ACC112 (cell line): ENCODE data around the gene KSR2.

Experiments used
- H2AFZ ChIP-seq: fragments of 200-600 bp; sonication (generic); one replicate; pipeline ENCODE4 v1.6.0; 2017; ENCODE audit warnings: antibody characterized with exemption, low read length; ENCODE audit not compliant: unreplicated experiment
- H3K27ac ChIP-seq: fragments of 200-600 bp; sonication (generic); 2 replicates; pipeline ENCODE4 v1.5.1; 2014; ENCODE audit warnings: low read depth, mild to moderate bottlenecking, antibody characterized with exemption, low read length, moderate library complexity
- H3K27me3 ChIP-seq: fragments of 200-600 bp; sonication (generic); 2 replicates; pipeline ENCODE4 v1.6.1; 2014; ENCODE audit warnings: mild to moderate bottlenecking, antibody characterized with exemption, low read length, moderate library complexity, mixed read lengths; ENCODE audit not compliant: insufficient read depth
- H3K36me3 ChIP-seq: fragments of 200-600 bp; sonication (generic); 2 replicates; pipeline ENCODE4 v1.6.1; 2016; ENCODE audit warnings: mild to moderate bottlenecking, antibody characterized with exemption, low read length, moderate library complexity, mixed read lengths; ENCODE audit not compliant: insufficient read depth
- H3K4me1 ChIP-seq: fragments of 200-600 bp; sonication (generic); one replicate; pipeline ENCODE4 v1.6.1; 2016; ENCODE audit warnings: low read length, mixed read lengths; ENCODE audit not compliant: insufficient read depth, unreplicated experiment, control insufficient read depth
- H3K4me3 ChIP-seq: fragments of 200-600 bp; sonication (generic); 2 replicates; pipeline ENCODE4 v1.5.1; 2014; ENCODE audit warnings: mild to moderate bottlenecking, low read depth, low read length
- H3K79me2 ChIP-seq: fragments of 200-600 bp; sonication (generic); one replicate; pipeline ENCODE4 v1.6.0; 2016; ENCODE audit warnings: low read length; ENCODE audit not compliant: control insufficient read depth, unreplicated experiment, insufficient read depth

The KSR2 gene

DNA sequence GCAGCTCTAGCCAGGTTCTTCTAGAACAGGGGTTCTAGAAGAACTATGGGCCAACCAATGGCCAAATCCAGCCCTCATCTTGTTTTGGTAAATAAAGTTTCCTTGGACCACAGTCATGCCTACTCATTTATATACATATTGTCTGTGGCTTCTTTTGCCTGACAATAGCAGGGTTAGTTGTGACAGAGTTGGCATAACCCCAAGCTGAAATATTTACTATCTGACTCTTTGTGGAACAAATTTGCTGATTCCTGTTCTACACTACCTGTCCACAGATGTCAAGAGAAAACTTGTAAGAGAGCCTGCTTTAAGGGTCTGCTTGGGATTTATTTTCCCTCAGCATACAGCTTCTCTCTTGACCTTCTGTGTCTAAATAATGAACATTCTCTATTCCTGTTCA lies 289.0 kb downstream of the KSR2 start:
- H3K27ac ChIP-seq, result no peak overlapping the region
- no peaks in the 10 kb centered on the region for H3K79me2 ChIP-seq
- no peak overlapping the region for H2AFZ ChIP-seq
- H3K27me3 ChIP-seq, result no peaks in the 10 kb centered on the region
- no peaks in the 10 kb centered on the region for H3K4me1 ChIP-seq
- H3K36me3 ChIP-seq, result no peaks in the 10 kb centered on the region
- H3K4me3 ChIP-seq, result no peak overlapping the region

DNA sequence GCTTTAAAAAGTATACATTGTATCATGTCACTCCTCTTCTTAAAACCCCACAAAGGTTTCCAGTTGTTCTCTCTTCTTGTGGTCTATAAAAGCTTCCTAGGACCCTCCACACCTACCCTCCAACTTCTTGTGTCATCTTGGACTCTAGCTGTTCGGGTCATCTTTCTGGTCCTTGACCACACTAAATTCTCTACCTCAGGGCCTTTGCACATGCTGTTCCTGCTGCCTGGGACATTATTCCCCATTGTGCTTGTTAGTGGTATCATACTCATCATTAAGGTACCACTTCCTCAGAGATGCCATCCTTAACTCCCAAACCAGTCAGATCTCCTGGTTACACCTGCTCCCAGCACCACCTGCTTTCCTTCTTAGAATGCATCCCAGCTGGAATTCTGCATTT lies 294.0 kb downstream of the KSR2 start:
- Histone ChIP-seq H3K36me3 (no peaks in the 10 kb centered on the region), H3K27me3 (no peaks in the 10 kb centered on the region), H3K4me1 (no peaks in the 10 kb centered on the region), H3K27ac (no peak overlapping the region), H2AFZ (no peak overlapping the region), H3K79me2 (no peaks in the 10 kb centered on the region), H3K4me3 (no peak overlapping the region)

DNA sequence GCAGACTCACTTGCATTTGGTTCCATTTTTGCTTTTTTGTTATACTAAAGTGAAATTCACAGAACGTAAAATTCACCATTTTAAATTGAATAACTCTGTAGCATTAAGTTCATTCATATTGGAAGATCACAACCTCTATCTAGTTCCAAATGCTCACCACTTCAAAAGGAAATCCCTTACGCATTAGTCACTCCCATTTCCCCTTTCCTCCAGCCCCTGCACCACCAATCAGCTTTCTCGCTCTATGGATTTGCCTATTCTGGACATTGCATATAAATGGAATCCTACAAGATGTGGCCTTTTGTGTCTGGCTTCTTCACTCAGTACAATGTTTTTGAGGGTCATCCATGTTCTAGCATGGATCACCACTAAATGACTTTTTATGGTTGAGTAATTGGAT lies 294.5 kb downstream of the KSR2 start:
- Histone ChIP-seq H3K79me2 (no peaks in the 10 kb centered on the region), H2AFZ (no peak overlapping the region), H3K4me1 (no peaks in the 10 kb centered on the region), H3K4me3 (no peak overlapping the region), H3K27ac (no peak overlapping the region), H3K36me3 (no peaks in the 10 kb centered on the region), H3K27me3 (no peaks in the 10 kb centered on the region)

DNA sequence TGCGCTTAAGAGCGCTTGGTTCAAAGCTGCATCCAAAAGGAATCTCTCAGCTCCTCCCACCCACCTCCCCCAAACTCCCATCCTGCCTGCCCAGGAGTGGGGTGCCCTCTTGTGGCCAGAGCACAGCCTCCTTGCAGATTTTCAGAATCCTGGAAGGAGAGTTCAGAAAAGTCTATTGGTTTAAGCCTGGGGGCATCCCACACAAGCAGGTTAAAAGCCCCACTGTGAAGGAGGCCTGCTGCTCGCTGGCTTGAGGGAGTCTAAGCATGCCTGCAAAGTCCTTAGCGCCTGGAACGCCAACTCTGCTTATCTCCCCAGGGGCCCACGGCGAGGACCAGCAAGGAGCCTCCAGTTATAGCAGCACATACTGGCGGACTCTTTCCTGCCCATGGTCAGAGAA lies 297.1 kb downstream of the KSR2 start:
- H3K79me2 ChIP-seq, result no peaks in the 10 kb centered on the region
- no peaks in the 10 kb centered on the region for H3K27me3 ChIP-seq
- no peak overlapping the region for H3K27ac ChIP-seq
- H3K4me1 ChIP-seq, result no peaks in the 10 kb centered on the region
- H3K36me3 ChIP-seq, result no peaks in the 10 kb centered on the region
- no peak overlapping the region for H3K4me3 ChIP-seq
- H2AFZ ChIP-seq, result no peak overlapping the region

DNA sequence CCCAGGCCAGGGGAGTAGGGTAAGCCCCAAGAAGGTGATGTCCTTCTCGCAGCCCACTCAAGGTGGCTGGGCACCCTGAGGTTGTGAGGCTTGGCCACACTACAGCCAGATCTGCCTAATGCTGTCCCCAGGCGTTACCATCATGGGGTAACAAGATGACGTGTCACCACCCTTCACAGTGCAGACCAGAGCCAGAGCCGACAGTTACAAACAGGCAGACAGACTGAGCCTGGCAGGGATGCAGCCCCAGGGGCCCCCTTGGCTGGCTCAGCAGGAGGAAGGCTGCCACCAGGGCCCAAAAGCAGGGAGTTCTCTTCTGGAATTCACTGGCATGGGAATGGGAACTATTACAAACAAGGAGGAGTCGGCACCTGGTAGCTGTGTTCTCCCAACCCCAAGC lies 304.6 kb downstream of the KSR2 start:
- H3K27ac ChIP-seq, result no peak overlapping the region
- H3K4me1 ChIP-seq, result no peaks in the 10 kb centered on the region
- H3K4me3 ChIP-seq, result no peak overlapping the region
- no peaks in the 10 kb centered on the region for H3K79me2 ChIP-seq
- H3K36me3 ChIP-seq, result no peaks in the 10 kb centered on the region
- H2AFZ ChIP-seq, result no peak overlapping the region
- no peaks in the 10 kb centered on the region for H3K27me3 ChIP-seq

DNA sequence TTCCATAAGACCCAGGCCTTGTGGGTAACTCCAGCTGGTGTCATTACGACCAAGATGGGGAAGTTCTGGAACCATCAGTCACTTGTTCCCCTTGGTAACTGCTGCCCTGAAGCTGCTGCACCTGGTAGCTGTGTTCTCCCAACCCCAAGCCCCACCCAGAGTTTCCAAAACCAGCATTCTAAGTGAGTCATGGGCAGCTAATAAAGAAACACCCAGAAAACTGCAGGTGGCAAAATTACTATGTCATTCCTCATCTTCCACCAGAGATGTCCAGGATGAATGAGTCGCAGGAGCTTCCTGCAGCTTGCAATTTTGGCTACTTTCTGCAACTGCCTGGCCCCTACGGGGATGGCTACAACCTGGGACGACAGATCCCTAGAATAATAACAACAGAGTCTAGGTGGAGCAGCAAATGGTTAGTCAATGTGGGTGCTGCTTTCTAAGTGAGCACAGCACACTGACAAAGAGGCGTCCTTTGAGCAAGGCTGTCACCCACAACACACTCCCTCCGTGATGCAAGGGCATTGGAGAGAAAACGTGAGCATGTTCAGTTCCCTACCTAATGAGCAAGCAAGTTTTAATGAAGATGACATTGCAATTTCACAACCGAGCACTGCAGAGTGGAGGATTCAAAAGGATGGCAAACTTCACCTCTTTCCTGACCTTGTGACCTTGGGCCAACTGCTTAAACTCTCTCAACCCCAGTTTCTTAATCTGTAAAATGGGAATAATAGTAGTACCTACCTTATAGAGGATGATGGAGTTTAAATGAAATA lies 306.0 kb downstream of the KSR2 start:
- no peak overlapping the region for H3K4me3 ChIP-seq
- H3K4me1 ChIP-seq, result no peaks in the 10 kb centered on the region
- no peaks in the 10 kb centered on the region for H3K79me2 ChIP-seq
- H3K27ac ChIP-seq, result no peak overlapping the region
- no peaks in the 10 kb centered on the region for H3K27me3 ChIP-seq
- H3K36me3 ChIP-seq, result no peaks in the 10 kb centered on the region
- H2AFZ ChIP-seq, result no peak overlapping the region

DNA sequence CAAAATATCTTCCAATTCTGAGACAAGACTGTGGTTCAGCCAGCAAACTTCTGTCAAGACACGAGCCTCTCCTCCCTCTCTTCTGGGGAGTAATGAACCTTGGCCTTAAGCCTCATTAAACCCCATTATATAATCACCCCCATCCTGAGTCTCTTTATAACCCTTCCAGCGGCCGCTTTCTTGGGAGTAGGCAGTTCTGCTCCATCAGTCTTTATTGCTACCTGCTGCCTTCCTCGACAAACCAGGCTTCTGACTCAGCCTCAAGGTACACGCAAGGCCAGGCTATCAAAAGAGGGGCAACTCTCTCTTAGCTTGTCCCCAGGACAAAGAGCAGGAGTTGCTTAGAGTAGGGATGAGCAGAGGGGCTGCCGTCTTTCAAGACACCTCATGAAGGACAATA lies 306.6 kb downstream of the KSR2 start:
- H2AFZ ChIP-seq, result no peak overlapping the region
- H3K27me3 ChIP-seq, result no peaks in the 10 kb centered on the region
- H3K36me3 ChIP-seq, result no peaks in the 10 kb centered on the region
- no peak overlapping the region for H3K4me3 ChIP-seq
- H3K4me1 ChIP-seq, result no peaks in the 10 kb centered on the region
- no peak overlapping the region for H3K27ac ChIP-seq
- no peaks in the 10 kb centered on the region for H3K79me2 ChIP-seq

DNA sequence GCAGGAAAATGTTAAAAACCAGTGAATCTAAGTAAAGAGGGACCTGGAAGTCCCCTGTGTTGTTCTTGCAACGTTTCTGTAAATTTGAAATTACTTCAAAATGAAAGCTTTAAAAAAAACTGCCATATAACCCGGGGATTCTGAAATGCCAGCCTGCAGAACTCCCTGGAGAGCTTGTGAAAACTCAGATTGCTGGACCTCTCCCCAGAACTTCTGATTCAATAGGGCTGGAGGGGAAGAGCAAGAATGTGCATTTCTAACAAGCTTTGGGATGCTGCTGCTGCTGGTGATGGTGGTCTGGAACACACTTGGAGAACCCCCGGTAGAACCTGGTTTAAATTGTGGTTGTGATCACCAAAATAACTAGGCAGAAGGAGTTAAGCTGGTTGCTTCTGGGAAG lies 307.3 kb downstream of the KSR2 start:
- no peaks in the 10 kb centered on the region for H3K27me3 ChIP-seq
- H2AFZ ChIP-seq, result no peak overlapping the region
- no peak overlapping the region for H3K4me3 ChIP-seq
- H3K36me3 ChIP-seq, result no peaks in the 10 kb centered on the region
- no peaks in the 10 kb centered on the region for H3K79me2 ChIP-seq
- H3K4me1 ChIP-seq, result no peaks in the 10 kb centered on the region
- H3K27ac ChIP-seq, result no peak overlapping the region

DNA sequence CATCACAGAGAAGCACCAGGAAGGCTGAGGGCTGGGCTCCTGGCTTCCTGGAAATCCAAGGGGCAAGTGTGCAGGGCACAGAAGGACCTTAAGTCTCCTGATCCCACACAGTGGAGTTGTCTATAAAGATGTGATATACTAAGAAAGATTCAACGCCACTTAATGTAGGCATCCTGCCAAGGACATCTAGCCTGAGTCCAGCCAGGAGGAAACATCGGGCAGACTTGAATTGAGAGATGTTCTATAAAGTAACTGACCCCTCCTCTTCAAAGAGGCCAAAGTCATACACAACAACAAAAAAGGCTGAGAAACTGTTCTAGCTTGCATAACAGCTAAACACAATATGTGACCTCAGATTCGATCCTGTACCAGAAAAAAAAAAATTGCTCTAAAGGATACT lies 307.9 kb downstream of the KSR2 start:
- Histone ChIP-seq H3K79me2 (no peaks in the 10 kb centered on the region), H3K27me3 (no peaks in the 10 kb centered on the region), H2AFZ (no peak overlapping the region), H3K27ac (no peak overlapping the region), H3K4me1 (no peaks in the 10 kb centered on the region), H3K4me3 (no peak overlapping the region), H3K36me3 (no peaks in the 10 kb centered on the region)

DNA sequence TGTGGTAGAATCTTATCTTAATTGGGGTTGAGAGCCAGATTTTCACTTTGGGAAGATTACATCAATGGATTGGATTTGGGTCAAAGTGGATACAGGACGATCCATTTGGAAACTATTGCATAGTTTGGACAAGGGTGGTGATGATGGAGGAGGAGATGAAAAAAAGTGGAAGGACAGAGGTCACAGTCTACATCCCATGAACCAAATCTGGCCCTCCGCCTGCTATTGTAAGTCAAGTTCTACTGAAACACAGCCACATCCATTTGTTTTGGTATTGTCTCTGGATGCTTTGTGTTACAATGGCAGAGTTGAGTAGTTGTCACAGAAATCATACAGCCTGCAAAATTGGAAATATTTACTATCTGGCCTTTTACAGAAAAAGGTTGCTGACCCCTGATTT lies 310.6 kb downstream of the KSR2 start:
- Histone ChIP-seq H3K27me3 (no peaks in the 10 kb centered on the region), H3K79me2 (no peaks in the 10 kb centered on the region), H3K4me3 (no peak overlapping the region), H3K27ac (no peak overlapping the region), H2AFZ (no peak overlapping the region), H3K36me3 (no peaks in the 10 kb centered on the region), H3K4me1 (no peaks in the 10 kb centered on the region)

DNA sequence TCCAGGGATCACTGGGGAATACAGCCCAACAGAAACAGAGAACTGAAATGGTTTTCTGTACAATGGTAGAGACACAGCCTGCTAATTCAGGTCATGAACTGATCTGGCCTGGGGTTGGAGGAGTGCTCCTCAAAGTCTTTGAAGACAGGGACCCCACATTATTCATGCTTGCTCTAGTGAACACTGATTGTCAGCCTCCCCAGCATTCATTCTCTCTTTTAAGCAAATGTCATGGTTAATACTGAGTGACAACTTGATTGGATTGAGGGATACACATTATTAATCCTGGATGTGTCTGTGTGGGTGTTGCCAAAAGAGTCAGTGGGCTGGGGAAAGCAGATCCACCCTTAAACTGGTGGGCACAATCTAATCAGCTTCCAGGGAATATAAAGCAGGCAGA lies 319.0 kb downstream of the KSR2 start:
- Histone ChIP-seq H3K27me3 (no peaks in the 10 kb centered on the region), H3K4me3 (no peak overlapping the region), H3K36me3 (no peaks in the 10 kb centered on the region), H3K27ac (no peak overlapping the region), H3K4me1 (no peaks in the 10 kb centered on the region), H2AFZ (no peak overlapping the region), H3K79me2 (no peaks in the 10 kb centered on the region)
